WTC11 (cell line): ENCODE measurements around the gene FOXP4.

Experiments
- CREM ChIP-seq: sonication (generic); formaldehyde crosslinking; IDR thresholded peaks from 2 replicates; pipeline ENCODE4 v1.8.1; 2022; ENCODE audit warnings: mild to moderate bottlenecking, missing genetic modification reagents, moderate library complexity
- TF ChIP-seq, protein P1 (sequence below): sonication (generic); formaldehyde crosslinking; IDR thresholded peaks from 2 replicates; pipeline ENCODE4 v1.8.0; 2022; ENCODE audit warnings: mild to moderate bottlenecking, missing genetic modification reagents
- TF ChIP-seq, protein P2 (sequence below): fragments of 200-600 bp; IDR thresholded peaks from 2 replicates; pipeline ENCODE4 v1.8.0; 2022; ENCODE audit warnings: antibody characterized with exemption

DNA sequence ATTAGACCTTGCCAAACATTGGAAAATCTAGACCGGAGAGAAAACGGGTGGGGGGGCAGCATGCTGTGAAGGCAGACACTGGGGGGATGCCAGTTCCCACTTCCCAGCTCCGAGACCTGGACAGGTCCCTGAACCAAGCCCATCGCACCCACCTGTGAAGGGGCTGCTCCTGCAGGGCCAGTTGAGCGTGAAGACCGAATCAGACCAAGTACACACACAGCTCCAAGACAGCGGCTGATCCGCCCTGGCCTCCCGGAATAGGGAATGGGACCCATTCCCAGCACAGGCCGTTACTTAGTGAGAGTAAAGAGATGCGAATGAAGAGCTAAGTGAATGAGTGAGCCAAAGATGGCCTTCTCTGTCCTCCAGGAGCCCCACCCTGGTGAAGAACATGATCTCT, 50.6 kb downstream of the FOXP4 start:
- TF ChIP-seq CREM (CRISPR knock-in tag): no peak
- TF ChIP-seq, protein P1, sequence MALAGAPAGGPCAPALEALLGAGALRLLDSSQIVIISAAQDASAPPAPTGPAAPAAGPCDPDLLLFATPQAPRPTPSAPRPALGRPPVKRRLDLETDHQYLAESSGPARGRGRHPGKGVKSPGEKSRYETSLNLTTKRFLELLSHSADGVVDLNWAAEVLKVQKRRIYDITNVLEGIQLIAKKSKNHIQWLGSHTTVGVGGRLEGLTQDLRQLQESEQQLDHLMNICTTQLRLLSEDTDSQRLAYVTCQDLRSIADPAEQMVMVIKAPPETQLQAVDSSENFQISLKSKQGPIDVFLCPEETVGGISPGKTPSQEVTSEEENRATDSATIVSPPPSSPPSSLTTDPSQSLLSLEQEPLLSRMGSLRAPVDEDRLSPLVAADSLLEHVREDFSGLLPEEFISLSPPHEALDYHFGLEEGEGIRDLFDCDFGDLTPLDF (CRISPR knock-in tag): no peak
- TF ChIP-seq, protein P2, sequence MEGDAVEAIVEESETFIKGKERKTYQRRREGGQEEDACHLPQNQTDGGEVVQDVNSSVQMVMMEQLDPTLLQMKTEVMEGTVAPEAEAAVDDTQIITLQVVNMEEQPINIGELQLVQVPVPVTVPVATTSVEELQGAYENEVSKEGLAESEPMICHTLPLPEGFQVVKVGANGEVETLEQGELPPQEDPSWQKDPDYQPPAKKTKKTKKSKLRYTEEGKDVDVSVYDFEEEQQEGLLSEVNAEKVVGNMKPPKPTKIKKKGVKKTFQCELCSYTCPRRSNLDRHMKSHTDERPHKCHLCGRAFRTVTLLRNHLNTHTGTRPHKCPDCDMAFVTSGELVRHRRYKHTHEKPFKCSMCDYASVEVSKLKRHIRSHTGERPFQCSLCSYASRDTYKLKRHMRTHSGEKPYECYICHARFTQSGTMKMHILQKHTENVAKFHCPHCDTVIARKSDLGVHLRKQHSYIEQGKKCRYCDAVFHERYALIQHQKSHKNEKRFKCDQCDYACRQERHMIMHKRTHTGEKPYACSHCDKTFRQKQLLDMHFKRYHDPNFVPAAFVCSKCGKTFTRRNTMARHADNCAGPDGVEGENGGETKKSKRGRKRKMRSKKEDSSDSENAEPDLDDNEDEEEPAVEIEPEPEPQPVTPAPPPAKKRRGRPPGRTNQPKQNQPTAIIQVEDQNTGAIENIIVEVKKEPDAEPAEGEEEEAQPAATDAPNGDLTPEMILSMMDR: no peak
